A549 (cell line): ENCODE data around the gene SLC5A5.

Experiments used
- CEBPB ChIP-seq, 2 experiments: fragments of >200 bp in 1 of 2; sonication (Bioruptor Twin) in 1 of 2; formaldehyde crosslinking in 1 of 2; IDR thresholded peaks; 2 replicates each; pipeline ENCODE4 v1.6.1; 2012 to 2016
- CTCF ChIP-seq: fragments of >200 bp; sonication (Bioruptor Twin); formaldehyde crosslinking; IDR thresholded peaks from 3 replicates; pipeline ENCODE4 v1.5.1; 2016
- EP300 ChIP-seq, 2 experiments: fragments of >200 bp; sonication (Bioruptor Twin); formaldehyde crosslinking; IDR thresholded peaks; 2 replicates in 1 of 2; 3 replicates in 1 of 2; pipeline ENCODE4 v1.6.1; 2016 to 2017
- JUN ChIP-seq, 2 experiments: fragments of >200 bp; sonication (Bioruptor Twin); formaldehyde crosslinking; IDR thresholded peaks; 2 replicates in 1 of 2; 3 replicates in 1 of 2; pipeline ENCODE4 v1.6.1; 2016 to 2017
- POLR2A ChIP-seq: IDR thresholded peaks from 2 replicates; pipeline ENCODE4 v1.6.1; 2012; ENCODE audit warnings: mild to moderate bottlenecking, low read length
- RAD21 ChIP-seq, 2 experiments: fragments of >200 bp in 1 of 2; sonication (Bioruptor Twin) in 1 of 2; formaldehyde crosslinking in 1 of 2; IDR thresholded peaks in 1 of 2; conservative IDR thresholded peaks in 1 of 2; 2 replicates in 1 of 2; 3 replicates in 1 of 2; pipeline ENCODE4 v1.6.1; 2012 to 2018; ENCODE audit warnings: inconsistent platforms in 1 of 2
- RCOR1 ChIP-seq: fragments of 150-350 bp; IDR thresholded peaks from 2 replicates; pipeline ENCODE4 v1.6.1; 2014; ENCODE audit warnings: antibody characterized with exemption, low read length, low read depth
- TP53 ChIP-seq: fragments of 250-450 bp; sonication (Bioruptor Pico); IDR thresholded peaks from 2 replicates; pipeline ENCODE4 v1.5.0; 2021; ENCODE audit warnings: mild to moderate bottlenecking, moderate library complexity
- USF2 ChIP-seq: fragments of 450-650 bp; IDR thresholded peaks from 2 replicates; pipeline ENCODE4 v1.6.1; 2014; ENCODE audit warnings: antibody characterized with exemption

GRCh38 chr19:17909003-17909732, 37.4 kb downstream of the SLC5A5 start:
- TF ChIP-seq CTCF (no peak), CEBPB (IDR thresholded peaks at IDR 0.05) (no peak), RCOR1 (no peak), JUN (IDR thresholded peaks at IDR 0.05) (no peak), USF2 (no peak), POLR2A (no peak), RAD21 (conservative IDR thresholded peaks at IDR 0.05 in 1 of 2, IDR thresholded peaks at IDR 0.05 in 1 of 2) (no peak), EP300 (IDR thresholded peaks at IDR 0.05) (no peak), TP53 (CRISPR knock-in tag) (no peak)
